Mucosa of descending colon (tissue), 3 donors: ENCODE measurements around the gene RBM20. TPM values are rescaled to one million over a fixed set of nuclear protein-coding genes. Genes with fewer than 3 reads are reported as not detected.

Source experiments
- ATAC-seq: fragments of 200-7000 bp; cut with Tn5 transposase; one replicate; pipeline ENCODE4 v1.9.1; 2020; ENCODE audit warnings: mild to moderate bottlenecking, moderate library complexity
- DNase-seq, 3 donors: peaks; one replicate each; pipeline ENCODE4 v3.0.0-alpha.2; 2020
- H3K36me3 ChIP-seq: fragments of 200-600 bp; one replicate; pipeline ENCODE4 v1.8.0; 2021; ENCODE audit warnings: low read depth, mild to moderate bottlenecking
- H3K4me1 ChIP-seq: fragments of 200-600 bp; one replicate; pipeline ENCODE4 v1.8.0; 2021; ENCODE audit warnings: low read depth, mild to moderate bottlenecking
- H3K4me3 ChIP-seq: fragments of 200-600 bp; one replicate; pipeline ENCODE4 v1.8.0; 2021; ENCODE audit warnings: mild to moderate bottlenecking
- H3K9me3 ChIP-seq: fragments of 200-600 bp; one replicate; pipeline ENCODE4 v1.8.0; 2021; ENCODE audit warnings: mild to moderate bottlenecking
- CTCF ChIP-seq: fragments of 200-600 bp; IDR thresholded peaks from one replicate; pipeline ENCODE4 v1.8.0; 2022; ENCODE audit warnings: antibody characterized with exemption, mild to moderate bottlenecking
- intact Hi-C, 2 donors: fragments of 100-400 bp; cut with DNase I in 1 of 2; cut with micrococcal nuclease in 1 of 2; formaldehyde crosslinking; loops; one replicate each; pipeline versions ENCODE4 v1.11.0 to v1.11.1; 2022; cut with DNase I, micrococcal nuclease
- total RNA-seq, 3 donors: library from RNA; stranded (reverse); fragmentation: NEBNext Ultra II Directional in 2 of 3; extraction: Animal tissue kit (Norgen Biotek cat#: 25700) in 2 of 3; gene quantifications; one replicate each; pipeline versions ENCODE4 v1.2.1 to v1.2.4, GENCODE V29; 2021 to 2023
- donor health status: DM: no; HTN: no; CAD: no; lungs with moderate emphysema.
- donor health status: DM: no; HTN: no; CAD: no.
- donor health status: DM: no; HTN: yes; CAD: no.

Gene RBM20
- total RNA-seq, 3 donors from 2014 or later: 0.46 to 9.7 (median 2.0) TPM

- H3K36me3 ChIP-seq: no peaks in the 10 kb centered on the region
- no peak for TF ChIP-seq CTCF
- no peaks in the 10 kb centered on the region for H3K4me1 ChIP-seq
- DNase-seq: no peak
- no peak overlapping the region for H3K4me3 ChIP-seq
- no peak for ATAC-seq
- intact Hi-C loops: no loop called here
- H3K9me3 ChIP-seq: peaks cover 3% of the 10 kb centered on the region
These were observed 52.3 kb downstream of the RBM20 start for GRCh38 chr10:110696436-110696835.

GRCh38 chr10:110698340-110698739, 54.2 kb downstream of the RBM20 start:
- Histone ChIP-seq H3K4me1 (no peaks in the 10 kb centered on the region), H3K4me3 (no peak overlapping the region), H3K36me3 (no peaks in the 10 kb centered on the region), H3K9me3 (no peaks in the 10 kb centered on the region)
- intact Hi-C loops: no loop called here
- no peak for TF ChIP-seq CTCF
- DNase-seq: no peak
- ATAC-seq: no peak

- Histone ChIP-seq H3K4me1 (no peaks in the 10 kb centered on the region), H3K36me3 (no peaks in the 10 kb centered on the region), H3K4me3 (no peak overlapping the region), H3K9me3 (no peaks in the 10 kb centered on the region)
- intact Hi-C loops: no loop called here
- ATAC-seq: no peak
- no peak for TF ChIP-seq CTCF
- DNase-seq: no peak
These were observed 54.7 kb downstream of the RBM20 start for GRCh38 chr10:110698782-110699201.

- ATAC-seq (no peak), DNase-seq (no peak)
- H3K9me3 ChIP-seq: no peaks in the 10 kb centered on the region
- H3K36me3 ChIP-seq: no peaks in the 10 kb centered on the region
- no peak overlapping the region for H3K4me3 ChIP-seq
- intact Hi-C loops: no loop called here
- no peaks in the 10 kb centered on the region for H3K4me1 ChIP-seq
- no peak for TF ChIP-seq CTCF
These were observed 55.8 kb downstream of the RBM20 start for GRCh38 chr10:110699859-110700468.

GRCh38 chr10:110700947-110701616, 56.9 kb downstream of the RBM20 start:
- Histone ChIP-seq H3K9me3 (no peaks in the 10 kb centered on the region), H3K4me1 (no peaks in the 10 kb centered on the region), H3K36me3 (no peaks in the 10 kb centered on the region), H3K4me3 (no peak overlapping the region)
- no peak for TF ChIP-seq CTCF
- intact Hi-C loops: no loop called here
- DNase-seq: no peak
- no peak for ATAC-seq
